Activated naive CD4-positive, alpha-beta T cell treated with anti-CD3 and anti-CD28 coated beads, Interleukin-2, amount 50 U/mL, for 72 hours (primary cell): ENCODE results near the gene KCNIP4. TPM values are rescaled to one million over a fixed set of nuclear protein-coding genes. Genes with fewer than 3 reads are reported as not detected.

Source experiments
- ATAC-seq, 2 donors: fragments of 150-1000 bp; cut with Tn5 transposase; 2 replicates each; pipeline ENCODE4 v1.10.0; 2021; ENCODE audit warnings: mild to moderate bottlenecking in 2 of 2, moderate library complexity in 2 of 2
- DNase-seq, 2 donors: peaks; one replicate each; pipeline ENCODE4 v3.0.0; 2021 to 2022; ENCODE audit warnings: low spot score in 2 of 2
- H3K27ac Mint-ChIP-seq, 2 donors: one replicate each; pipeline ENCODE4 v1.8.0; 2022; ENCODE audit warnings: mild to moderate bottlenecking in 2 of 2, mixed read lengths in 2 of 2
- H3K36me3 Mint-ChIP-seq, 2 donors: one replicate each; pipeline ENCODE4 v1.8.0; 2022; ENCODE audit warnings: mixed read lengths in 2 of 2
- H3K9me3 Mint-ChIP-seq, 2 donors: one replicate each; pipeline ENCODE4 v1.8.0; 2022; ENCODE audit warnings: mixed read lengths in 2 of 2
- total RNA-seq, 2 donors: library from RNA; stranded (reverse); gene quantifications; one replicate each; pipeline ENCODE4 v1.2.3, GENCODE V29; 2022

Gene KCNIP4
- total RNA-seq, 2 donors from 2014 or later, result not detected

GRCh38 chr4:21947791-21948346, 703 bp downstream of the KCNIP4 start:
- DNase-seq (no peak), ATAC-seq (no peak)
- H3K9me3 Mint-ChIP-seq, result peaks cover 6 to 11% of the 10 kb centered on the region in 2 donors
- peaks cover 0 to 18% of the 10 kb centered on the region in 2 donors for H3K36me3 Mint-ChIP-seq
- no peak overlapping the region for H3K27ac Mint-ChIP-seq

DNA sequence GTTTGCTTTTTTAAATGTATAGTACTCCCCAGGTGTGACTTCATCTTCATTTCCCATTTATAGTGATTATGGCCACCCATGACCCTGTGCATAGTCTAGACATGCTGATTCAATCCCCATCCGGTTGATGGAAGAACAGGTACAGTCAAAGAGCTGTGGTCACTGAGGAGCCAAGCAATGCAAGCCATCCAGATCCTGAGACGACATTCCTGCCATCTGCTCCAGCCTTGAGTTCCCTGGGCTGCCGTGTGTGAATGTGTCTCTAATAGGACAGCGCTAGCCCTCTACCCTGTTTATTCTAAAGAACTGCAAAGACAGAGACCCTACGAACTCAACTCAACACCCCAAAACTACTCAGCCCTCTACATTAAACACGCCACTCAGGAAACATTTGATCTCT, 1.7 kb downstream of the KCNIP4 start:
- ATAC-seq (no peak), DNase-seq (no peak)
- Mint-ChIP-seq H3K27ac (no peak overlapping the region), H3K9me3 (peaks cover 6 to 11% of the 10 kb centered on the region in 2 donors), H3K36me3 (peaks cover 0 to 18% of the 10 kb centered on the region in 2 donors)

DNA sequence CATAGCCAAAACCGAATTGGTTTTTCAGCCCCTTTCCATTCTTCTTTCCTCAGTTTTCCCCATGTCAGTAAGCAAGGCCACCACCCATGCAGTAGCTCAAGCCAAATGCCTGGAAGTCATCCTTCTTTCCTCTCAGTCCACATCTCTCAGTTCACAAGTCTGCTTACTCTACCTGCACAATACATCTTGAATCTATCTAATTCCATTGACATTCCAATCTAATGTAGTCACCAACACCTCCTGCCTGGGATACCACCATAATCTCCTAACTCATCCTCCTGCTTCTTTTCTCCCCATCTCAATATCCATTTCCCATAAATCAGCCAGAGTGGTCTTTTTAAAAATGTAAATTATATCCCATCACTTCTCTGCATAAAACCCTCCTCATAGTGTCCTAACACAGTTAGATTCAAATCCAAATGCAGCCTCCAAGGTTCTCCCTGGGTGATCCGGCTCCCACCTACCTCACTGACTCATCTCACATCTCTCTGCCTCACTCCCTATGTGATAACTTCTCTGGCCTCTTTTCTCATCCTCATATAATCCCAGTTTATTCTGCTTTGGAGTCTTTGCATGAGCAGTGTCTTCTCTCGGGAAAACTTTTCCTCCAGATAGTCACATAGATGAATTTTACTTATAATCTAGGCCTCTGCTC, 26.9 kb downstream of the KCNIP4 start:
- Mint-ChIP-seq H3K9me3 (peaks cover 0 to 4% of the 10 kb centered on the region in 2 donors), H3K27ac (no peak overlapping the region), H3K36me3 (no peaks in the 10 kb centered on the region)
- no peak for ATAC-seq
- DNase-seq, result no peak

DNA sequence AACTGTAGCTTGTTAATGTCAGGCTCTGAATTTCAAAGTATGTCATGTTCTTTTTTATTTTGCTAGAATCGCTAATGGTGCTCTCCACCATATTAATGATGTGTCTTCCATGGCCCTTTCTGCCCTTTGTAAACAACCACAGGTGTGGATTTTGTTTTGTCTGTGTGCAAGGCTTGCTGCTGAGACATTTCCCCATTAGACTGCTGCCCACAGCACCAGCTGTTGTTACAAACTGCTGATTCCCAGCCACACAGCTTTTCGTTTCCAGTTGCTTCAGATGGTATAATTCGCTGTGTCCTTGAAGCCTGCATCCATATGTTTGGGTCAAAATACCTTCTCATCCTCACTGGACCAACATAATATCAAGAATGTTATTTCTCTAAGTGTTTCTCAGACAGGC, 32.8 kb downstream of the KCNIP4 start:
- peaks cover 3 to 9% of the 10 kb centered on the region in 2 donors for H3K9me3 Mint-ChIP-seq
- ATAC-seq, result no peak
- no peaks in the 10 kb centered on the region for H3K36me3 Mint-ChIP-seq
- H3K27ac Mint-ChIP-seq, result no peak overlapping the region
- no peak for DNase-seq

DNA sequence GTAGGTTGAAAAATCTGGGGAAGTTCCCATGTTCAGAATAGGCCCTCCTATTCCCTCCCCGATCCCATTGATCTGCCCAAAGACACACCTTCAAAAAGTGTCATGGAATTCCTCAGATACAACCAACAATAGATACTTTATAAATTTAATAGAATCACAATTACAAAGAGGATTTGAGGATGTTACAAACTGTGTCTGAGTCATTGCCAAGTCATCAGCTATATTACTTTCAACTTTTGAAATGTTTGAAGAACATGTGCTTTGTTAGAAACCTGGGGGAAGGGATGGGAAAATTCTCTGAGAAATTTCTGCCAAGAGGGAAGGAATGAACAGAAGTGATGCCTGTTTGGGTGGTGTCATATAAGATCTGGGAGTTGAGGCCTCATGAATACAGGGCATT, 46.7 kb downstream of the KCNIP4 start:
- Mint-ChIP-seq H3K36me3 (no peaks in the 10 kb centered on the region), H3K27ac (no peak overlapping the region), H3K9me3 (peaks cover 9 to 13% of the 10 kb centered on the region in 2 donors)
- no peak for DNase-seq
- no peak for ATAC-seq

DNA sequence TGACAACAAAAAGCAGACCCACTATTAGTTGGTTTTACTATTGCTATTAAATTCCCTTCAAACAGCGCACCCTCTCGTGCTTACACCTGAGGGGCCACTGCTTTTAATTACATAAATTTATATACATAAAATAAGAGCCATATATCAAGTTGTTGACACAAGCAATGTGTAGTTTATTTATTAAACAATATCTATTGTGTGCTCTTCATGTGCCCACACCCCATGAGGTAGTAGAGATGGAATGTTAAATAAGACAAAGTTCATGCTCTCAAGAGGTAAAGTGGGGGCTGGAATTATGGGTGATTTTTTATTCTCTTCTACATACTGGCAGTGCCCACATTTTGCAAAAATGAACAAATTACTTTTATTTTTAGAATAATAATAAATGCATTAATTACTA, 47.3 kb downstream of the KCNIP4 start:
- ATAC-seq, result no peak
- Mint-ChIP-seq H3K36me3 (no peaks in the 10 kb centered on the region), H3K9me3 (peaks cover 9 to 13% of the 10 kb centered on the region in 2 donors), H3K27ac (no peak overlapping the region)
- no peak for DNase-seq

DNA sequence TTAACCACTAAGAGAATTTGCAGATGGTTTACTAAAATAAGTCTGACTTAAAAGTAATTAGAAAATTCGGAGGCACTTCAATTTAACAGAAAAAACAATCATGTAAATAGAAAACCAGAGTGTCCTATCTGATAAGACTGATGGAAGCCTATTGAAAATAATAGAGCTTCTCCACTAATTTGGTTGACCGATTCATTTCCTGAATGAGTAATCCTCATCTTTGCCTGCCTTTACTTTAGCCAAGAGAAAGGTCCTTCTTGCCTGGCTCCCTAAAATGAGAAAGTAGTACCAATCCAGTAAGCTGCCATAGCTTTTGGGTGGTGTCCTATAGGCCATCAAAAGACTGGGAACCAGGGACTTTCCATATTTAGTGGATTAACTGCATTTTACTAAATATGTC, 48.4 kb downstream of the KCNIP4 start:
- no peak for DNase-seq
- Mint-ChIP-seq H3K36me3 (no peaks in the 10 kb centered on the region), H3K27ac (no peak overlapping the region), H3K9me3 (peaks cover 9 to 11% of the 10 kb centered on the region in 2 donors)
- no peak for ATAC-seq

DNA sequence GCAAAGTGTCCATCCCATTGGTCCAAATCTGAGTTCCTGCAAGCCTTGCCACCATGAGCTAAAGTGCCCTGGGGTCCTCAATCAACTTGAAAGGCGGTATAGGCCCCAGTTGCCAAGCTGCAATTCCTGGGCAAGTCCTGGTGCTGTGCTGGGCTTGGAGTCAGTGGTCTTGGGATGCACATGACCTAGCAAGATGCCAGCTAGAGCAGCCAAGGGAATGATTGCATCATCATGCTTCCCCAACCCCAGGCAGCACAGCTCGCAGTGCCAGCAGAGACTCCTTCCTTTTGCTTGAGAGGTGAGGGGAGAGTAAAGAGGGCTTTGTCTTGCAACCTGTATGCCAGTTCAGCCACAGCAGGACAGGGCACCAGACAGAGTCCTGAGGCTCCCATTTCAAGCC, 50.5 kb downstream of the KCNIP4 start:
- DNase-seq (no peak), ATAC-seq (no peak)
- Mint-ChIP-seq H3K27ac (no peak overlapping the region), H3K9me3 (peaks cover 9 to 11% of the 10 kb centered on the region in 2 donors), H3K36me3 (no peaks in the 10 kb centered on the region)

DNA sequence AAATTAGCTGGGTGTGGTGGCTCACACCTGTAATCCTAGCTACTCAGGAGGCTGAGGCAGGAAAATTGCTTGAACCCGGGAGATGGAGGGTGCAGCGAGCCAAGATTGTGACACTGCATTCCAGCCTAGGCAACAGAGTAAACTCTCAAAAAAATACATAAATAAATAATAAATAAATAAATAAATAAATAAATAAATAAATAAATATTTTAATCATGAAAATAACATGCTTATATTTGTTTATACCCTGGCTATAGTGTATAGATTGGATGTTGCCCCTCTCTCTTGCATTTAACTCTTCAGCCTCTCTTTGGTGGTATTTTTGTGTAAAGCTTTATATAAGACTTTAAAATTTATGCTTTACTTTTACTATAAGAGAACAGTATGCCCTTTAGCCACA, 51.8 kb downstream of the KCNIP4 start:
- H3K36me3 Mint-ChIP-seq, result no peaks in the 10 kb centered on the region
- H3K27ac Mint-ChIP-seq, result no peak overlapping the region
- DNase-seq, result no peak
- peaks cover 9 to 11% of the 10 kb centered on the region in 2 donors for H3K9me3 Mint-ChIP-seq
- ATAC-seq, result no peak

DNA sequence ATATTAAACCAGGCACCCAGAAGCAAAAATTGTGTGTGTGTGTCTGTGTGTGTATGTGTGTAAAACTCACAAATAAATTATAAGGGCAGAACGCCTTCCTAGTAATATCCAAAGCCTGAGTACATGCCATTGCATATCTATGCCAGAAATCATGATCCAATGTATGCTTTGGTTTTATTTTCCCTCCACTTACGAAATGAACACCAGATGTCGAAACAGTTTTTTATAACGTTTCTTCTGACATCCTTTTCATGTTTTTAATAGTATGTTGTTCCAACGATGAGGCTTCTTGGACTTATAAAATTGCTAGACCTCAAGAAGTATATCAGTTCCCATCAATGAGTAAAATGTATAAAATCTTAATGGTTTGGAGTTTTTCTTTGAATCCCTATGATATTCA, 55.4 kb downstream of the KCNIP4 start:
- Mint-ChIP-seq H3K36me3 (no peaks in the 10 kb centered on the region), H3K27ac (no peak overlapping the region), H3K9me3 (peaks cover 9 to 11% of the 10 kb centered on the region in 2 donors)
- DNase-seq, result no peak
- ATAC-seq, result no peak

DNA sequence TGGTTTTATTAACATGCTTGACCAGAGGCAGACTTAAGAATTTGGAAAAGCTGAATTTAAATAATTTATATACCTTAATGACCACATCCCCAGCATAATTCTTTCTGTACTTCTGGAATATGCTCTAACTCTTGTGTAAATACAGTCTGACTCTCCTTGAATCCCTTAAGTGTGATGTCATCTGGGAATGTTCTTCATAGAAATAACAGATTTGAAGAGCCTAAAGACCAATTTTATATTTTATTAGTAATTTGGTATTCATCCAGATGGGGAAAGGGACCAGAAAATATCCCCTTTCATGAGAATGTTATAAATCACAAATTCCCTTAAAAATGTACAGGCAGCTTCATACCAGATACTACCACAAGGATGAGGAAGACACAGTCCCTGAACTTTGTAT, 58.3 kb downstream of the KCNIP4 start:
- Mint-ChIP-seq H3K9me3 (peaks cover 0 to 4% of the 10 kb centered on the region in 2 donors), H3K36me3 (no peaks in the 10 kb centered on the region), H3K27ac (no peak overlapping the region)
- ATAC-seq (no peak), DNase-seq (no peak)

- DNase-seq (no peak), ATAC-seq (peak; percentile 73 to 87)
- peaks cover 5 to 10% of the 10 kb centered on the region in 2 donors for H3K9me3 Mint-ChIP-seq
- no peaks in the 10 kb centered on the region for H3K36me3 Mint-ChIP-seq
- H3K27ac Mint-ChIP-seq, result peak overlapping the region in 1 of 2 donors; percentile 82
Measured at GRCh38 chr4:21888195-21888976, 60.2 kb downstream of the KCNIP4 start.

- H3K27ac Mint-ChIP-seq, result no peak overlapping the region
- DNase-seq (no peak), ATAC-seq (no peak)
- peaks cover 5 to 10% of the 10 kb centered on the region in 2 donors for H3K9me3 Mint-ChIP-seq
- H3K36me3 Mint-ChIP-seq, result no peaks in the 10 kb centered on the region
Measured at GRCh38 chr4:21887481-21887880, 61.1 kb downstream of the KCNIP4 start.

DNA sequence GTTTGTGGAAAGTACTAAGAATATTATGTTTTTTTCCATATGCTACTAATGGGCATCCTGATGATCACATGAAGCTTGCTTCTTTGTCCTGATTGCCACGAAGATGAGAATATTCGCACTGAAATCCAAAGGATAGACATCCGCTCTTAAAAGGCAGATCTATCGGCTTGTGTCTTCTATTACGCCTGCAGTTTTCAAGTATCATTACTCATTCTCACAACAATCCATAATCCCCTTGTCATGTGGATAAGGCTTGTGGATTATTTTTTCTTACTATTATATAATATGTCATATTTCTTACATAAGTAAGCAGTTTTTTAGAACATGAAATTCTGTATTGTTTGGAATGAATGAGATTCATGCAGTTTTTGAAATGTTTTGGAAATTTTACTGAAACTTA, 62.8 kb downstream of the KCNIP4 start:
- H3K9me3 Mint-ChIP-seq, result peaks cover 5 to 10% of the 10 kb centered on the region in 2 donors
- no peak for ATAC-seq
- H3K27ac Mint-ChIP-seq, result no peak overlapping the region
- H3K36me3 Mint-ChIP-seq, result no peaks in the 10 kb centered on the region
- DNase-seq, result no peak

DNA sequence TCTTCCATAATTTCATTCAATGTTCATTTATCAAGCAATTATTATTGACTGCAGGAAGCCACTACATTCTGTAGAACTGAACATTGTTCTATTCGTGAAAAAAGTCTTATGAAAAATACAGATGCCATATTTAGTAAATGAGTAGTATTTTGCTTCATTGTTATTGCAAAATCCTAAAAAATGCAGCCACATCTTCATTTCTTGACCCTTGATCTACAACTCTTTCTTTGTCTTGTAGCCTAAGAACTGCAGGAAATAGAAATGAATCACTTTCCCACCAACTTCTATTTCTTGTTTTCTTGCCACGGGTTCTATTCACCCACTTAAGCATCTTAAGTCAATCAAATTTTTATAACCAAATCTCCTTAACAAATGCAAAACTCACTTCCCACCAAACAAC, 63.3 kb downstream of the KCNIP4 start:
- peaks cover 5 to 10% of the 10 kb centered on the region in 2 donors for H3K9me3 Mint-ChIP-seq
- DNase-seq (no peak), ATAC-seq (no peak)
- no peaks in the 10 kb centered on the region for H3K36me3 Mint-ChIP-seq
- no peak overlapping the region for H3K27ac Mint-ChIP-seq

- Mint-ChIP-seq H3K27ac (no peak overlapping the region), H3K9me3 (peaks cover 5 to 10% of the 10 kb centered on the region in 2 donors), H3K36me3 (no peaks in the 10 kb centered on the region)
- ATAC-seq (peak; percentile 56 to 62), DNase-seq (peak in 1 of 2 donors; percentile 6)
Measured at GRCh38 chr4:21884615-21885014, 64.0 kb downstream of the KCNIP4 start.

GRCh38 chr4:21882051-21882839, 66.3 kb downstream of the KCNIP4 start:
- Mint-ChIP-seq H3K36me3 (no peaks in the 10 kb centered on the region), H3K27ac (no peak overlapping the region), H3K9me3 (peaks cover 5 to 10% of the 10 kb centered on the region in 2 donors)
- ATAC-seq (peak; percentile 62 to 84), DNase-seq (no peak)
